AG10803 (cell line): ENCODE measurements around the gene CACNA1S.

Source experiments
- DNase-seq: peaks from one replicate; pipeline ENCODE4 v3.0.0; 2010; ENCODE audit warnings: low read depth
- H3K4me3 ChIP-seq: 2 replicates; pipeline ENCODE4 v1.5.1; 2011; ENCODE audit warnings: mild to moderate bottlenecking, low read length, control low read depth
- TF ChIP-seq, protein P1 (sequence below): conservative IDR thresholded peaks from 2 replicates; pipeline ENCODE4 v1.5.1; 2011; ENCODE audit warnings: mild to moderate bottlenecking, low read length, control low read depth, inconsistent platforms

CACNA1S gene

GRCh38 chr1:201016943-201017827 is 95.0 kb downstream of the CACNA1S start:
- no peak overlapping the region for H3K4me3 ChIP-seq
- DNase-seq, result no peak
- TF ChIP-seq, protein P1, sequence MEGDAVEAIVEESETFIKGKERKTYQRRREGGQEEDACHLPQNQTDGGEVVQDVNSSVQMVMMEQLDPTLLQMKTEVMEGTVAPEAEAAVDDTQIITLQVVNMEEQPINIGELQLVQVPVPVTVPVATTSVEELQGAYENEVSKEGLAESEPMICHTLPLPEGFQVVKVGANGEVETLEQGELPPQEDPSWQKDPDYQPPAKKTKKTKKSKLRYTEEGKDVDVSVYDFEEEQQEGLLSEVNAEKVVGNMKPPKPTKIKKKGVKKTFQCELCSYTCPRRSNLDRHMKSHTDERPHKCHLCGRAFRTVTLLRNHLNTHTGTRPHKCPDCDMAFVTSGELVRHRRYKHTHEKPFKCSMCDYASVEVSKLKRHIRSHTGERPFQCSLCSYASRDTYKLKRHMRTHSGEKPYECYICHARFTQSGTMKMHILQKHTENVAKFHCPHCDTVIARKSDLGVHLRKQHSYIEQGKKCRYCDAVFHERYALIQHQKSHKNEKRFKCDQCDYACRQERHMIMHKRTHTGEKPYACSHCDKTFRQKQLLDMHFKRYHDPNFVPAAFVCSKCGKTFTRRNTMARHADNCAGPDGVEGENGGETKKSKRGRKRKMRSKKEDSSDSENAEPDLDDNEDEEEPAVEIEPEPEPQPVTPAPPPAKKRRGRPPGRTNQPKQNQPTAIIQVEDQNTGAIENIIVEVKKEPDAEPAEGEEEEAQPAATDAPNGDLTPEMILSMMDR, result no peak

DNA sequence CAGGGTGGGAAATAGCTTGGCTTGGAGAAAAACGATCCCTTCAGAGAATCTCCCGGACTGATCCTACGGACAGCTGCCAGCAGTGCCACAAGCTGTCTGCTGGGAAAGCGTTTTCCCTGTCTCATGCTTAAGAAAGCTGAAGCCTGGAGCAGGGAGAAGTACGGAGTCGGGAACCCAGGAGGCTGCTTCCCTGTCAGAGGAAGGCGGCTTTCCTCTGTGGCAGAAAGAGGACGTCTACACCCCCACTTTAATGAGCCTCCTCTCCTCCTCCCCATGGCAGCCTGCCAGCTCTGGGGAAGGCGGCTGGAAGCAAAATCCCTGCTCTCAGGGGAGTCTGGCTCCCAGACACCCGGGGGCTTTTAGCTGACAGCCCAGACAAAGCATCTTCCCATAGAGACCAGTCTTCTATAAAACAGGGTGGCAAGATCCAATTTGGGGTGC is 96.0 kb downstream of the CACNA1S start:
- no peak overlapping the region for H3K4me3 ChIP-seq
- TF ChIP-seq, protein P1, result no peak
- peak; percentile 12 for DNase-seq

GRCh38 chr1:201015551-201016091 is 96.6 kb downstream of the CACNA1S start:
- TF ChIP-seq, protein P1, result no peak
- H3K4me3 ChIP-seq, result no peak overlapping the region
- no peak for DNase-seq

DNA sequence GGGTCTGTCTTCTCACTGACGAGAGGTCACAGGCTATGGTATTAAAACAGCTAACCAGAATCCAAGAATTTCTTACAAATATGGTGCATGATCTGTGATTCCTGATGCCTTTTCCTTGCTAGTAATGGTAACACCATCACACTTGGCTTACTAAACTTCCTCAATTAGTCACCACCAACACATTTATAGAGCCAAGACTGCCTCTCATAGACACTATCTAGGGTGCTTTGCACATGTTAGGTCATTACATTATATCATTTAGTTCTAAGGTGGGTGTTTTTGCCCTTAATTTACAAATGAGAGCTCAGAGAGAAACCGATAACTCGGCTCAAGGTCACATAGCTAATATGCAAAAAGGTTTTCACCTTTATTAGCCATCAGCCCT is 97.4 kb downstream of the CACNA1S start:
- TF ChIP-seq, protein P1, result no peak
- no peak for DNase-seq
- no peak overlapping the region for H3K4me3 ChIP-seq

DNA sequence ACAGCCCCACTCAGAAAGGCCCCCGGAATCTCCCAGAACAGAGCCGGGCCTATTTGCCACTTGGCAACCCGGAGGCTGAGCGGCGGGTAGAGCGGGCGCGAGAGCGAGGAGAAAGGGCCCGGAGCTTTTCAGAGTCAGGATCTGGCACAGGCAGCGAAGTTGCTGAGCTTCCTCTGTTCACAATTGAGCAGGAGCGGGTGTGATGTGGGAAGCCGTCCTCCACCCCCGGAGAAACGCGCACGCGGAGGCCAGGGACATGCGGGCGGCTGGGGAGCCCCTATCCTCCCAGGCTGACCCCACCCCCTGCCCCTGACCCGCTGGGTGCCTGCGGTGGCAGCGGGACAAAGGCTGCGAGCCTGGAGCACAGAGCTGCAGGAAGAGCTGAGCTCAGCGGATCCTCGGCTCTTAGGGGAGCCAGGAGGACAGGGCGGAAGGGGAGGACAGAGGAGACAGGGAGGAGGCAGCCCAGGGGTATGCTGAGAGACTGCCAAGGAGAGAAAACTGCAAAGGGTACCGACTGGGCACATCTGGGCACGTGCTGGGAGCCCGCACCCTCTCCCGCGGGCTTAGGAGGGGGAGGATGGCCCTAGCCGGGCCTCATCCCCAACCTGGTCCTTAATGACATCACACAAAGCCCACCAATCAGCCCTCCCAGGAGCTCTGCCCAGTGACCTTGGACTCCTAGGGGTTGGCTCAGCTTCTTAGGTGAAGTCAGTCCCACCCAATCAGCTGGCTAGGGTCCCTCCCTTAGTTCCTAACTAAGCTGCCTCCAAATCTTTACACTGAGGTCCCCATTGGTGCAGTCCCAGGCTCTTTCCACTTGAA is 98.0 kb downstream of the CACNA1S start:
- no peak for DNase-seq
- TF ChIP-seq, protein P1, result no peak
- no peak overlapping the region for H3K4me3 ChIP-seq

DNA sequence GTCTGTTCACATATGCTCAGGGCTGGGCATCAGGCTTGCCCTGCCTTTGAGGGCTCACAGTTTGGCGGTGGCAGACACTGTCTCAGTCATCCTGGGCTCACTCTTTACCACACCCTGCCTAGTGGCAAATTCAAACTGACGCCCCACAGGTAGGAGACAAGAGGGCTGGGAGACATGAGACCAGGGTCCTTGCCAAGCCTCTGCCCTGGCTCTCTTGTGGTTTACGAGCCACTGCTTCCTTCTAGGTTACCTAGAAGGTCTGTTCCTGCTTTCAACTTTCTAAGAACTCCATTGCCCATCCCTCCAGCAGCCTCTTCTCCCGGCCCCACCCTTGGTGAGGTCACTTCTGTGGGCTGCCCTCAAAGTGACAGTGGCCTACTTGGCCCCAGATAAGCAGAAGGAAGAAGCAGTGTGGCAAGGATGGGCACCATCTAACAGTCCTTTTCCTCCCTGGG is 99.2 kb downstream of the CACNA1S start:
- no peak overlapping the region for H3K4me3 ChIP-seq
- DNase-seq, result no peak

More for the DNA sequence above, 99.2 kb downstream of the CACNA1S start:
- TF ChIP-seq, protein P1, result no peak
